LNCaP clone FGC (cell line): ENCODE data around the gene FHIT.

Experiments
- DNase-seq: peaks from one replicate; pipeline ENCODE4 v3.0.0-alpha.2; 2011; ENCODE audit warnings: low read depth
- H3K4me3 ChIP-seq: 2 replicates; pipeline ENCODE4 v1.5.1; 2011; ENCODE audit warnings: mild to moderate bottlenecking, low read depth, low read length, control low read depth
- TF ChIP-seq, protein P1 (sequence below): IDR thresholded peaks from 2 replicates; pipeline ENCODE4 v1.5.1; 2012; ENCODE audit warnings: mild to moderate bottlenecking; ENCODE audit not compliant: control insufficient read depth, insufficient read depth; ENCODE audit errors: extremely low read depth

Gene FHIT

DNA sequence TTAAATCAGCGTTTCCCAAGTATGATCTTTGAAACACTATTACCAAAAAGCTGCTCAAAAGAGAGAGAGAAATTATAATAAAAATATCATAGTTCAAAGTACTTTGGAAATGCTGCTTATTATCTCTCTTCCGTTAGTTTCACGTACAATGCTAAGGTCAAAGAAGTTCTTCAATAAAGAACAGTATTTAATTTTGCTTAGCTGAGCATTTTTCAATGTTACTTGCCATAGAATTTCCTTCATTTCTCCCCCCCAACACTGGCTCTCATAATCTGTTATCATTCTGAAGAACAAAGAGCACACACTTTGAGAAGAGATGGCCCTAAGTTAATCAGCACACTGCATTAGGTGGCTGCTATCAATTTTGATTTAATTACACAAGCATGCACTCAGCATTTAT, 1360.6 kb downstream of the FHIT start:
- DNase-seq = no peak
- TF ChIP-seq, protein P1, sequence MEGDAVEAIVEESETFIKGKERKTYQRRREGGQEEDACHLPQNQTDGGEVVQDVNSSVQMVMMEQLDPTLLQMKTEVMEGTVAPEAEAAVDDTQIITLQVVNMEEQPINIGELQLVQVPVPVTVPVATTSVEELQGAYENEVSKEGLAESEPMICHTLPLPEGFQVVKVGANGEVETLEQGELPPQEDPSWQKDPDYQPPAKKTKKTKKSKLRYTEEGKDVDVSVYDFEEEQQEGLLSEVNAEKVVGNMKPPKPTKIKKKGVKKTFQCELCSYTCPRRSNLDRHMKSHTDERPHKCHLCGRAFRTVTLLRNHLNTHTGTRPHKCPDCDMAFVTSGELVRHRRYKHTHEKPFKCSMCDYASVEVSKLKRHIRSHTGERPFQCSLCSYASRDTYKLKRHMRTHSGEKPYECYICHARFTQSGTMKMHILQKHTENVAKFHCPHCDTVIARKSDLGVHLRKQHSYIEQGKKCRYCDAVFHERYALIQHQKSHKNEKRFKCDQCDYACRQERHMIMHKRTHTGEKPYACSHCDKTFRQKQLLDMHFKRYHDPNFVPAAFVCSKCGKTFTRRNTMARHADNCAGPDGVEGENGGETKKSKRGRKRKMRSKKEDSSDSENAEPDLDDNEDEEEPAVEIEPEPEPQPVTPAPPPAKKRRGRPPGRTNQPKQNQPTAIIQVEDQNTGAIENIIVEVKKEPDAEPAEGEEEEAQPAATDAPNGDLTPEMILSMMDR = no peak
- H3K4me3 ChIP-seq = no peak overlapping the region

DNA sequence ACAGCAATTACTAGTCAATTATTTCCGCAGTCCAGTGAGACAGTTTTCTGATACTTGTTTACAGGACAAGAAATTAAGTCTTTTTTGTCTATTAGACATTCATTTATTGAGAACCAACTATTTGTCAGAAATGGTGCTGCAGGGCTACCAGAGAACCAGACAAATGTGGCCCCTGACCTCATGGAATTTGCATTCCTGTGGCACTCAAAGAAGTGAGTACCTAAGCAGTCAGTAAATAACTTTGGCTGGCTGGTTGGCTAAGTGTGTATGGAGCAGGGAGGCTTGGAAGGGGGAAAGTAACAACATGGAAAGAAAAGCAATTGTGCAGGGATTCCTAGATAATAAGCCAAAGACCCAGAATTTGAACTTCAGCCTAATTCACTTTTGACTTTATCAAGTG, 1364.5 kb downstream of the FHIT start:
- TF ChIP-seq, protein P1 = no peak
- no peak for DNase-seq
- H3K4me3 ChIP-seq = no peak overlapping the region

DNA sequence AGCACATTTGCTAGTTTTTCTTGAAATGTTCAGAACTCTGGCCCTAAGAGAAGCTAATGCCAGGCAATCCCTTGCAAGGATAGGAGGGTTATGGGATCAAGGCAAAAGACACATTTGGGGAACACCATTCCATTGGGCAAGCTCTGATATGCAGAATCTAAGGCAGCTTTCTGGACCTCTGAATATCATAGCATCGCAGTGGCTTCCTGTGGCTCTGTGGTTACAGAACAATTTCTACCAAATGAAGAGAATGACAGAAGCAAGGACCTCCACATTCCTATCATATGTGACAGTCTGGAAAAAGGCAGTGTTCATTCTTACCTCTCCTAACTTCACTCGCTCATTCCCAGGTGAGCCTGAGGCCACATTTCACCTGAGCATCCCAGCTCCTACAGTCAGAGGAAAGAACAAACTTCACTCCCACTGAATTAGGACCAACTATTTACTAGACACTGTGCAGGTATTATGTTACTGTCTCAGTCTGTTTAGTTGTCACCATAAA, 1365.3 kb downstream of the FHIT start:
- no peak for DNase-seq
- TF ChIP-seq, protein P1 = no peak
- no peak overlapping the region for H3K4me3 ChIP-seq

DNA sequence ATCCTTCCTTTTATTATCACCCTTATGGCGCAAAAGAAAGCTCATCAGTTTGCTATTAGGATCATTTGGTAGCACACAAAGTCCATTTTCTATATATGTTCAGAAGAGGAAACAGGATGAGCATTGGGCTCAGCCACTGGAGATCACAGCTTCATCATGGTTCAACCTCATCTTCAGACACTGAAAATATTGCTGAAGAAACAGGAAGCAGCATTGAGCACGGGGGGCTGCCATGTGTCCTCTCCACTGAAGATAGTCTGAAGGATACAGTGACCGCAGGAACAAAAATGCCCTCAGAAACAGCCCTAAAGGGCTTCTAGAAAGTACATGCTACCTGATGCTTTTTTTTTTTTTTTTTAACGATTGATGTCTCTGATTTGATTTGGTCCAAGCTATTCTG, 1366.2 kb downstream of the FHIT start:
- DNase-seq = no peak
- TF ChIP-seq, protein P1 = no peak
- H3K4me3 ChIP-seq = no peak overlapping the region

DNA sequence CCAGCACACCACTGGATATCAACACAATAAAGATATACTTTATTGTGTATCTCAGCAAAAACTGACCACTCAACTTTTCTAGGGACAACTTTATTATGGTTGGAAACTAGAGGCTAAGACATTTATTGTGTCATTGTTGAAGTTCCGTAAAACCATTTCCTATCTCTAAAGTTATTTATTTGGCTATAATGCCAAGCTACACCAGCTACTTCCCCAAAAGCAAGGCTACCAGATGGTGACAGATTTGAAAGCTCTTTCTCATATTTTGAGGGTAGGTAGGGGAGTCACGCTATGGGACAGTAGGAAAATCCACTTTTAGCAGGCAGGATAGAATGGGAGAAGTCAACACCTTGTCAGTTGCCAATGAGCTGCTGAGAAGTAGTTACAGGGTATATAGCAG, 1366.8 kb downstream of the FHIT start:
- H3K4me3 ChIP-seq = no peak overlapping the region
- no peak for DNase-seq
- TF ChIP-seq, protein P1 = no peak

DNA sequence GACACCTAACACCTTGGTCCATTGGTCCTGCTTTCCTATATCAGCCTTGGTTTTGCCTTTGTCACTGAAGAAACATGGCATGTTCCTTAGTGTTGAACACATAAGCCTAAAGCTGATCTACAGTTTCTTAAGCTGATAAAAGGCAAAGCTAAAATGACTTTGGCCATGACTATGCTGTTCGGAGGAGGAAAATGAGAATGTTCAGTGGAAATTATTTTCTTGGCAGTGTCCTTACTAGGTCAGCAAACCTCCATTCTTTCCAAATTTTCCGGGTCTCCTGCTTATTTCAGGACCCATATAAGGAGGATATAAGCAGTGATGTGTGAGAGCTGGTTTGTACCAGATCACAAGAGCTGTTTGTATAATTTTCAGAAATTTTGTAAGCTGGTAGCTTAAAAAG, 1368.5 kb downstream of the FHIT start:
- no peak for DNase-seq
- H3K4me3 ChIP-seq = no peak overlapping the region
- TF ChIP-seq, protein P1 = no peak

DNA sequence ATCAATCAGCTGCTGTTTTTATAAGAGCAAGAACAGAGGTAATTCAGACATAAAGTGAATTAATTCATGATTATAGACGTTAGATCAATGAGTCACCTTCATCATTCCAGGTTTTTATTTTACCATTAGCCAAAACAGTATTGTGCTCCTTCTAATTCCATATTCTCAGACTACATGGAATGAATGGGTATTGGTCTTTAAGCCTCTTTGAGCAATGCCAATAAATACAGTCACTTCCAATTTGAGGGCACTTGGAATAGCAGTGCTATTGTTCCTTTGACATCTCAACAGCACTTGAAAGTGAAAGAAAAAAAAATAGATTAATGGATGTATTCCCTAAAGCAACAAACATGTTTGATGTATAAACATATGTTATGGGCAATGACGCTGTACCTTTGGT, 1370.5 kb downstream of the FHIT start:
- H3K4me3 ChIP-seq = no peak overlapping the region
- TF ChIP-seq, protein P1 = no peak
- no peak for DNase-seq
